ENCODE results near the gene HCN1.

HCN1 gene

DNA sequence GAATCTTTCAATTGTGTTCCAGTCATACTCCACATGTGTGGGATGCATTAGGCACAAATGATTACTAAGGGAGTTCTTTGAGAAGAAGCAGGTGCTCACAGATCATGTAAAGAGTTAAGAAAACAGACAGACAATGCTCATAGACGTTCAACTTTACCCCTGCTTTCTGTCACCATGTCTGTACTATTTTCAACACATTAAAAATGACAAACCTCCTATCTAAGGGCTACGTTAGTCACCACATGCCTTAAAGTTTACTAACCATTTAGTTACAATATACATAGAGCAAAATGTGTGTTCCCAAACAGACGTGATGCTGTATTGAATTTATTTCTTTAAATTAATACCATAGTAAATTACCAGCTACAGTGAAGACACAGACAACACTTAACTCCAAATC is 435.9 kb downstream of the HCN1 start:
- POLR2A ChIA-PET = no interaction called here
- no peak for DNase-seq (ENCODE audit: low read depth, low spot score)
- TF ChIP-seq, protein P1, sequence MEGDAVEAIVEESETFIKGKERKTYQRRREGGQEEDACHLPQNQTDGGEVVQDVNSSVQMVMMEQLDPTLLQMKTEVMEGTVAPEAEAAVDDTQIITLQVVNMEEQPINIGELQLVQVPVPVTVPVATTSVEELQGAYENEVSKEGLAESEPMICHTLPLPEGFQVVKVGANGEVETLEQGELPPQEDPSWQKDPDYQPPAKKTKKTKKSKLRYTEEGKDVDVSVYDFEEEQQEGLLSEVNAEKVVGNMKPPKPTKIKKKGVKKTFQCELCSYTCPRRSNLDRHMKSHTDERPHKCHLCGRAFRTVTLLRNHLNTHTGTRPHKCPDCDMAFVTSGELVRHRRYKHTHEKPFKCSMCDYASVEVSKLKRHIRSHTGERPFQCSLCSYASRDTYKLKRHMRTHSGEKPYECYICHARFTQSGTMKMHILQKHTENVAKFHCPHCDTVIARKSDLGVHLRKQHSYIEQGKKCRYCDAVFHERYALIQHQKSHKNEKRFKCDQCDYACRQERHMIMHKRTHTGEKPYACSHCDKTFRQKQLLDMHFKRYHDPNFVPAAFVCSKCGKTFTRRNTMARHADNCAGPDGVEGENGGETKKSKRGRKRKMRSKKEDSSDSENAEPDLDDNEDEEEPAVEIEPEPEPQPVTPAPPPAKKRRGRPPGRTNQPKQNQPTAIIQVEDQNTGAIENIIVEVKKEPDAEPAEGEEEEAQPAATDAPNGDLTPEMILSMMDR (IDR thresholded peaks at IDR 0.05; ENCODE audit: insufficient read depth, low read length, missing control alignments) = no peak
- no peak overlapping the region for H3K4me3 ChIP-seq (ENCODE audit: low read depth, low read length)
- CTCF ChIA-PET = no interaction called here

DNA sequence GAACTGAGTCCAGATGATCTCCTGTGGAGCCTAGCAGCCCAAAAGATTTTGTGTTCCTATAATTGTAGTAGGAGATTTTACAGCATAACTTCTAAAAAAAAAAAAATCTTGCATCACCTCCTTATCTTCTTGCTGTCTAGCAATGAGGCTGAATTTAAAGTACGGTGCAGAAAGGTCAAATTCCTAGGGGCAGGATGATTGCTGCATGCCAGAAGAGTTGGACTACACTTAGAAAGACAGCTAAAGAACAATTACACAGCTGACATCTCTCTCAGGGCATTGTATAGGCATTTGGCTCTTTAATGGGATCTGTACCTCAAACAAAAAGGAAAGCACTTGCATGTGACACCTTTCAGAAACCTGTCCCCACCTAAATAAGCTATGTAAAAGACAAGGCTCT is 443.2 kb downstream of the HCN1 start:
- no peak overlapping the region for H3K4me3 ChIP-seq (ENCODE audit: low read depth, low read length)
- ChIA-PET CTCF (no interaction called here), POLR2A (no interaction called here)
- TF ChIP-seq, protein P1 (IDR thresholded peaks at IDR 0.05; ENCODE audit: insufficient read depth, low read length, missing control alignments) = no peak
- DNase-seq (ENCODE audit: low read depth, low spot score) = no peak

DNA sequence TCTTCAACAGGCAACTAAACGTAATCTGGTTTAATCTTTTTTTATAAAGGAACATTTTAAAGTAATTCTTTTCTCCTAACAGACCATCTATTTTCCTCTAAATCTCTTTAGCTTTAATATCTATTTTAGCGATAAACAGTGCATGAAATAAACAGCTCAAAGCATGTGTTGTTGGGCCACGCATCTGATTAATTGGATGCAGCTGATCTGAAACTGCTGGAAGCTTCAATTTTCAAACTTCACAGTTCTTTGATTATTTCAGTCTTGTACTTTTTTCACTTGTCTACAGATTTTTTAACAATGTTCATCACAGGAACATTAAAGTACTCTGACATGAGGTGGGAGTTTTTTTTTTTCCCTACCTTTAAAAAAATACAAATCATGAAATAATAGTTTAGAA is 443.6 kb downstream of the HCN1 start:
- POLR2A ChIA-PET = no interaction called here
- CTCF ChIA-PET = no interaction called here
- H3K4me3 ChIP-seq (ENCODE audit: low read depth, low read length) = no peak overlapping the region
- no peak for DNase-seq (ENCODE audit: low read depth, low spot score)
- TF ChIP-seq, protein P1 (IDR thresholded peaks at IDR 0.05; ENCODE audit: insufficient read depth, low read length, missing control alignments) = no peak

DNA sequence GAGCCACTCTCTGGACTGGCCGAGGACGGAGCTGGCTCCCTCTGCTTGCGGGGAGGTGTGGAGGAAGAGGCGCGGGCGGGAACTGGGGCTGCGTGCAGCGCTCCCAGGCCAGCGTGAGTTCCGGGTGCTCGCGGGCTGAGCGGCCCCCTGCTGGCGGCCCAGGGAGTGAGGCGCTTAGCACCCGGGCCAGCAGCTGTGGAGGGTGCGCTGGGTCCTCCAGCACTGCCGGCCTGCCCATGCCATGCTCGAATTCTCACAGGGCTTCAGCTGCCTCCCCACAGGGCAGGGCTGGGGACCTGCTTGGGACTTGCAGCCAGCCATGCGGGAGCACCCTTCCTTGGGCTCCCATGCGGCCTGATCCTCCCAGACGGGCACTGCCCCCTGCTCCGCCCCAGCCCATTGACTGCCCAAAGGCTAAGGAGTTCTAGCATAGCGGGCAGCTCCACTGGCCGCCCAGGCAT is 470.6 kb downstream of the HCN1 start:
- DNase-seq (ENCODE audit: low read depth, low spot score) = no peak
- POLR2A ChIA-PET = no interaction called here
- H3K4me3 ChIP-seq (ENCODE audit: low read depth, low read length) = no peak overlapping the region
- TF ChIP-seq, protein P1 (IDR thresholded peaks at IDR 0.05; ENCODE audit: insufficient read depth, low read length, missing control alignments) = no peak
- CTCF ChIA-PET = no interaction called here

DNA sequence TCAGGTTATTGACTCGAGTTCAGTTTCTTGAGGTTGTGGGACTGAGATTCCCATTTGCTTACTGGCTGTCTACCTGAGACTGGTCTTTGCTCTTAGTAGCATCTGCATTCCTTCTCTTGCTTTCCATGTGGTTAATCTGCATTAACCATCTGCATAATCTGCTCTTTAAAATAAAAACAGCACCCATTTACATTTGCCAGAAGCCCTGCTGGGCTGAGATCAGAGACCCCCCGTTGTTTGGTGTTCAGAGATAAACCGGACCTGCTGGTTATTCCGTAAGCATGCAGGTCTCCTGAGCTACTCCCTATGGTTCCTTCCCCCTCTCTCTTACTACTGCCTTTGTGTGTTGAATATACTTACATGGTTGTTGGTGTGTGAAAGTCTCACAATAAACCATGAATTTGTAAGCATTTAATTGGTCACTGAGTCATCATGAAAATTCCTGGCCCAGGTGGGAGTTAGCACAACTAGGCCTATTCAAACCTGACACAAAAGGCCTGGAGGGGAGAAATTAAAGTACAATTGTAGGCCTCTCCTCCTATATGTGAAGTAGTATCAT is 490.7 kb downstream of the HCN1 start:
- H3K4me3 ChIP-seq (ENCODE audit: low read depth, low read length) = no peak overlapping the region
- no peak for DNase-seq (ENCODE audit: low read depth, low spot score)
- CTCF ChIA-PET = no interaction called here
- POLR2A ChIA-PET = no interaction called here
- TF ChIP-seq, protein P1 (IDR thresholded peaks at IDR 0.05; ENCODE audit: insufficient read depth, low read length, missing control alignments) = no peak
